HG02970 (cell line): ENCODE results near the gene ROPN1.

Source experiments
- ATAC-seq: cut with Tn5 transposase; IDR thresholded peaks from one replicate; pipeline ENCODE4 v1.9.1; 2021; ENCODE audit warnings: mild to moderate bottlenecking, moderate library complexity, moderate number of reproducible peaks; ENCODE audit not compliant: unreplicated experiment, low FRiP score

Gene ROPN1

DNA sequence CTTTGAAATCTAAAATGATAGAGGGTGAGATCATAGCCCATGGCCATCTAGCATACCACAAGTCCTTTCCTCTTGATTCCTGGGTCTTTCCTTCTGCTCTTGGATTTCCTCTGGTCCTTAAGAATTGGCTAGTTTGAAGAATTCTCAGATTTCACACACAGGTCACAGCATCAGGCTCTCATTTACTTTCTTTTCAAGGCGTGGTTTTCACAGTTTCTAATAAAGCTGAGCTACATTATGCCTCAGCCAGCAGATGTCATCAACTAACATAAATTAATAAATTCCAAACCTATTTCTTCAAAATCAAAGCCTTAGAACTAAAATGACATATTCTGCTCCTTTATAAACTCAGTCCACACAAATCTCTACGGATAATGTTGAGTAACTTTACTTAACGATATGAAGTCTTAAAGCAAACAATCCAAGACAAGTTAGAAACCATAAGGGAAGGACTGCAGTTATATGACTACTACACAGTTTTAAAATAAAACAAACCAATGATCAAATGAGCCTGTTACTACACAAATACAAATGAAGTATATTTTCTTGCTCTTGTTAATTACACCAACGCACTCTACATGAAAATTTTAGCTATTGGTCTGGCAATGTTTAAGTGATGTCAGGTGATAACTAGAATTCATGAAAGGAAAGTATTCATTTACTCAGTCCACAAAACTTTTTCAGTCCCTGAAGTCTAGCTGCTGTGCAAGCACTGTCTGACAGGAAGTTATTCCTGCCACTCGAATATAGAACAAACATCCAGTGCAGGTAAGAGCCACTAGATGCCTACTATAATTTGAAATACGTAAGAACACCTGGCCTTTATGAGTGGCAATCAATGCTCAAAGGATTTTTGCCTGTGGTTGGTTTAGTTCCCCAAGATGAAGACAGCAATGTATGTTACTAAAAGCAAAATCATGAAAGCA lies 40.1 kb downstream of the ROPN1 start:
- ATAC-seq, result no peak

DNA sequence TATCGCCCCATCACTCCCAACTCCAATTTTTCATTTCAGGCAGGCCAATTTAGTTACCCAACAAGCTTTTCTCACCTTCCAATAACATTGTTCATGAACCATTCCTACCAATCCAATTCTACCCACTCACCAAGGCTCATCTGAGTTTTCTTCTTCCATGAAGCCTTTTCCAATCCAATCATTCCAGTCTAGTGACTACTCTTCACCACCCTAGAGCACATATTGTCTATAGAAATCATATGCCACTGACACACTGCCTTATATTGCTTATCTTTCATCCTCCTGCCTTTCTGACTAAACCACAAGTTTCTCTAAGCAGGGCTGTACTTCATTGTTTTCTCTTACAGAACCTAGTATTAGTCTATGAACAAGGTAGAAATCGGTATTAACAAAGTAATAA lies 42.3 kb downstream of the ROPN1 start:
- ATAC-seq, result no peak

DNA sequence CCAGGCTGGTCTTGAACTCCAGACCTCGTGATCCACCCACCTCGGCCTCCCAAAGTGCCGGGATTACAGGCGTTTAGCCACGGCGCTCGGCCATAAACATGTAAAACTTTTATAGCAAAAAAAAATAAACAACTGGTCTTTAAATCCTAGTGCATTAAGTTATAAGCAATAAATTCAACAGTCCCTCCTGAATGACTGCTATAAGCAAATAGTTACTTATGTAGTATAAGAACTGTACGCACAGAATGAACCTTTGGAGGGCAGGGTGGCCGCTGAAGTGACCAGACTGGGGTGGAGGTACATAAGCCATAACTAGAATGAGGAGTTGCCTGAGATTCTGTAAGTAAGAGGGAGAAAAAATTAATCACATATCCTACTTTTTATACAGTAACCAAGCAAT lies 43.5 kb downstream of the ROPN1 start:
- ATAC-seq, result no peak

DNA sequence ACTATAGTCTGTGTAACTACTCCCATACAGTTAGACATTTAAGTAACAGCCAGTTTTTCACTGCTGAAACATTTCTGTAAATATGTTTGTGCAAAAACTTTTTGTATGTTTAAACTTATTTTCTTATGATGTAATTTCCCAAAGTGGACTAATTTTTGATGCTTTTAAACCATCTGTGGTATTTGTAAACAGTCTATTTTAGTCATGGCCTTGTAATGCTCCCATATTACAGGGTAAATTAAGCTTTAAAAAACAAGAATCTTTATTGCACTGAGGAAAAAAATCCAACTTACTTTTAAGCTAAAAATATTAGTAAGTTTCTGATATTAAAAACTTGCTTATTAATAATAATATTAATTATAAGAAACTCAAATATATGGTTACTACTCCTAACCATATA lies 44.4 kb downstream of the ROPN1 start:
- ATAC-seq, result no peak

DNA sequence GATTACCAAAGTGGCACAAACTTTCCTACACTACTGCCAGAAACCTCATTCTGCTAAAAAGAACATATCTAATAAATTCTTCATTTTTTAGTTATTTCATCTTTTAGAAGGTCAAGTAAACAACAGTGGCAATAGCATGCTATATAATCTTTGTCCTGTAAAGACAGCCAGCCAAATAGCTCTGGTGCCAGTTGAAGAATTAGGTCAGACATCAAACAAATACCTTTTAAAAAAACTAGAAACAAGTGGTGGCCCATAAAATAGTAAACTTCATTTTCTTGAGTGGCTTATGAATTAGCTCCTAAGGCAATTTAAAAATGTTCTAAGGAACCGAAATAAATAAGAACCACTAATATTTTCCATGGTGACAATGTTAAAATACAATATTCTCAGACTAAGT lies 50.4 kb downstream of the ROPN1 start:
- no peak for ATAC-seq

DNA sequence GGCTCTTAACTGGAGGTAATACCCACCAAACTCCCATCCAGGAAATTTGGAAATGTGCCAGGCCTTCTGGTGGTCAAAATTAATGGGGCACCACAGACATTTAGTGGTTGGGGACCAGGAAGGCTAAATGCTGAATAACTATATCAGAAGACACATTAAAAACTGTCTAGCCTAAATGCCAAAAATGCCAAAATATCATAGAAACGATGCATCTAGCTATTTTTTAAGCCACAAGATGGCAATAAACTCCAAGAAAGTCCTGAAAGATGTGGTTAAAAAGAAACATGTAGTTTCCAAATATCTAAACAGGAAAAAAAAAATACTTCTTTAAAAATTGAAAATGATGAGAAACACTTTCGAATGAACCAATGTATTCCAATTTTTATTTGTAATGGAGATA lies 50.8 kb downstream of the ROPN1 start:
- no peak for ATAC-seq

DNA sequence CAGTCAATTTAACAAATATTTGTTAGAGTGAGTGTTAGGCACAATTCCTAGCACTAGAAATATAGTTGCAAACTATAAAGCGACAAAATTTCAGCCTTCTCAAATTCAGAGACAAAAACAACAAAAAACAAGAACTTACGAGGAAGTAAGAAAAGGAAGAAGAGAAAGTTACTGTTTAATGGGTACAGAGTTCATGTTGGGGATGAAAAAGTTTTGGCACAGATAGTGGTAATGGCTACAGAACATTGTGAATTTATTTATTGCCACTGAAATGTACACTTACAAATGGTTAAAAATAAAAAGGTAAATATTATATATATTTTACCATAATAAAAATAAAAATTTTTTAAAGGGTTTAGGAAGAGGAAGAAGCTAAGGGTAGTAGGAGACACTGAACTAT lies 52.2 kb downstream of the ROPN1 start:
- ATAC-seq, result no peak

DNA sequence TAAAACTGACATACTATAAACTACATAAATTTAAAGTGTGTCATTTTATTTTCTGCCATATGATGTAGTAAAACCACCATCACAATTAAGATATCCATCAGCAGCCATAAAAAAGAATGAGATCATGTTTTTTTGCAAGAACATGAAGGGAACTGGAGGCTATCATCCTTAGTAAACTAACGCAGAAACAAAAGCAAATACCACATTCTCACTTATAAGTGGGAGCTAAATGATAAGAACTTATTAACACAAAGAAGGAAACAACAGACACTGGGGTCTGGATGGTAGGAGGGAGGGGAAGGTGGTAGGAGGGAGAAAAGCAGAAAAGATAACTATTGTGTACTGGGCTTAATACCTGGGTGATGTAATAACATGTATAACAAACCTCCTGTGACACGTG lies 55.5 kb downstream of the ROPN1 start:
- ATAC-seq, result no peak

DNA sequence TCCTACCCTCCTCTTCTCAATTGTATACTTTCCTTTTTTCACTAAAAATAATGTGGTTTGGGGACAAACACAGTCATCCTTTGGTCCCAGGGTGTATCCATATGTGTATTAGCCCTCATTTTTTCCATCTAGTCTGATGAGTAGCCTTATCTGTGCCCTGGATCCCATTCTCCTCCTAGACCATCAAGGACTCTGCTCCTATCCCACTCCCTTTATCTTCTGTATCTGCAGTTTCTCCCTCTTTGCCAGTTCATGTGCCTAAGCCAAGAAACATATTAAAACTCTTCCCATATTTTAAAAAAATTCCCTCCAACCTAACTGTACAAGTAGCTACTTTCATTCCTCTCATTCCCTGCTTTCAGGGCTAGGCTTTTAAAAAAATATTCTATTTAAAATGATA lies 56.1 kb downstream of the ROPN1 start:
- ATAC-seq, result no peak

DNA sequence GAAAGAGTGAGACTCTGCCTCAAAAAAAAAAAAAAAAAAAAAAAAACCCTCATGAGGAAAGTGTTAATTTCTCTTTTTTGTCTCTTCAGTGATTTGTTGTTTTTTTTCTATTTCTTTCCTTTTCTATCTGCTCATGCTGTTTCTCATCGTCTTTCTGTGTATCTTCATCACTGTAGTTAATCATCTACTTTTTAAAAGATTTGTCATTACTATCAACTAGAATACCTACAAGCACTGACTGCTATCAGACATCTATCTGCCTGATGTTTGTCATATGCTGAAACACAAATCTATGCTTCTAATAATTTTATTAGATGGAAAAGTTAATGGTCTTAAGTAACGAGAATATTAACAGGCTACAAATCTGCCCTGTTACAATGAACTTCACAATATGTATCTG lies 57.7 kb downstream of the ROPN1 start:
- ATAC-seq, result no peak

DNA sequence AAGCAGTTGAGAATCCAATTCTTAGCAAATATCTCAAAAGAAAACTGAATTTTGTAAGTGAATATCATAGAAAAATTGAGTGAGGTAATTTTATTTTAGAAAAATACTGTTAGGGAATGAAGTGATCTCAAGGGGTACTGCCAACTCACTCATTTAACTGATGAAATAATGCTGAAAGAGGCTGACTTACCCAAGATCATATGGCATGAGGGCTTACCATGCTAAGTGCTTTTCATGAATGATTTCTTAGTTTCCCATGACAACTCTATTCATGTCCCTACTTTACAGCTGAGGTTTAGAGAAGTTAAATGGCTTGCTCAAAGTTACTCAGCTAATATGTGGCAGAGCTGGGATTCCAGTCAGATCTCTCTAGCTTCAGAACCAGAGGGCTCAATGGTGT lies 61.5 kb downstream of the ROPN1 start:
- no peak for ATAC-seq

DNA sequence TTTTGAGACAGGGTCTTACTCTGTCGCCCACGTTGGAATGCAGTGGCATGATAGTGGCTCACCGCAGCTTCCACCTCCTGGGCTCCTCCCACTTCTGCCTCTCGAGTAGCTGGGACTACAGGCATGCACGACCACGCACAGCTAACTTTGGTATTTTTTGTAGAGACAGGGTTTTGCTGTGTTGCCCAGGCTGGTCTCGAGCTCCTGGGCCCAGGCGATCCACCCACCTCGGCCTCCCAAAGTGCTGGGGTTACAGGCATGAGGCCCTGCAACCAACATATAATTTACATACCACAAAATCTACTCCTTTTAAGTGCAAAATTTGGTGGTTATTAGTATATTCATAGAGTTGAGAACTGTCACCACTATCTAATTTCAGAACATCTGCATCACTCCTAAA lies 62.6 kb downstream of the ROPN1 start:
- ATAC-seq, result no peak

DNA sequence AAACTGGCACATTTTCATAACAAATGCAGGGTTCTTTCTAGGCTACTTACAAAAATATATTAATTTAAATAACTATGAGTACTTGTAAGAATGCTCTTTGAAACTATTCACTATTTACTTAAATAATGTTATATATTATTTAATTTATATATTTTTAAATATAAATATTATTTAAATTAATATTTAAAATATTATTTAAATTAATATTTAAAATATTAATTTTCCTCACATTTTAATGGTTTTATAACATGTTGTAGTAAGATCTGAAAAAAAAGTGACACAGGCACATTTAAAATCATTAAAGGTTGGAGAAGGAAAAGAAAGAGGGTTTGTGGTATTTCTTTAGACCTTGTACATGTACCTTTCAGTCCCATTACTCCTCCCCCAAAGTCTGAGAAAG lies 65.5 kb downstream of the ROPN1 start:
- no peak for ATAC-seq

DNA sequence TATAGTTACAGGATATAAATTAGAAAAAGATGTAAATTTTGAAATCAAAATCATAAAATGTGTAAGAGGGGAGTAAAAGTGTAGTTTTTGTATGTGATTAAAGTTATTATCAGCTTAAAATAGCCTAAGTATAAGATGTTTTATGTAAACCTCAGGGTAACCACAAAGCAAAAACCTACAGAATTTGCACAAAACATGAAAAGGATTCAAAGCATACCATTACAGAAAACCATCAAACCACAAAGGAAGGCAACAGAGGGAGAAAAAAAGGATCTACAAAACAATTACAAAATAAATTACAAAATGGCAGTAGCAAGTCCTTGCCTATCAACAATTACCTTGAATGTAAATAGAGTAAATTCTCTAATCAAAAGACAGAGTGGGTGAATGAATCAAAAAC lies 71.1 kb downstream of the ROPN1 start:
- ATAC-seq, result no peak

DNA sequence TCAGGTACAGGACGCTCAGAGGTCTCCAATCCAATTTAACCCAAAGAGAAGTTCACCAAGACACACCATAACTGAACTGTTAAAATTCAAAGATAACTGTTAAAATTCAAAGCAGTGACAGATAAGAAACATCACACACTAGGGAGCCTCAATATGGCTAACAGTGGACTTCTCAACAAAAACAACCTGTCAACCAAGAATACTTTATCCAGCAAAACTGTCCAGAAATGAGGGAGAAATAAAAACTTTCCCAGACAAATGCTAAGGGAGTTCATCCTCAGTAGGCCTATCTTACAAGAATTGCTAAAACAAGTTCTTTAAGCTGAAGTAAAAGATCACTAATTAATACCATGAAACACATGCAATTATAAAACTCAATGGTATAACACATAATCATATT lies 71.5 kb downstream of the ROPN1 start:
- ATAC-seq, result no peak

DNA sequence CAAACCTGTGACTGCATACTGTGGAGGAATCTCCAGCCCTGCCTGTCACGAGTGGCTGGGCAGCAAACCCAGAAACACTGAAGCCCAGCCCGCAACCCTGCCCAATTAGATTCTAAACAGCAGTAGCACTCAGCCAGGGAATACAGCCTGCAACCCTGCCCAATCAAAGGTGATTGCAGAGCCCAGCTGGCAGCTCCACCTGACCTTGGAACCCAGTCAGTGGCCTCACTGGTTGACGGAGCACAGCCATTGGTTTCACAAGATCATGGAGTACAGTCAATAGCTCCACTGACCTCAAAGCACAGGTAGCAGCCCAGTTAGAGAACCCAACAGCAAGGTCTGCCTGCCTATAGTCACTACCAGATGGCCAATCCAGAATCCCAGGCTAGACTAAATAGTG lies 72.6 kb downstream of the ROPN1 start:
- no peak for ATAC-seq
